Caco-2 (cell line): Measurements from ENCODE around the gene COMMD9. TPM values are rescaled to one million over a fixed set of nuclear protein-coding genes. Genes with fewer than 3 reads are reported as not detected.

ENCODE experiments used
- BruUV-seq: library from RNA; stranded (reverse); fragments of 400-500 nt; replicated peaks from 2 replicates; lab custom pipeline; 2021; lab: Mats Ljungman, UMichigan
- CTCF ChIA-PET: fragments of 300-600 bp; sonication (Branson Sonifier 250); formaldehyde crosslinking; loops from one replicate; lab custom pipeline; 2022; ENCODE audit warnings: antibody characterized with exemption; lab: Charles Lee
- POLR2A ChIA-PET: fragments of 300-600 bp; sonication (Branson Sonifier 250); formaldehyde crosslinking; loops from one replicate; lab custom pipeline; 2022; ENCODE audit warnings: antibody characterized with exemption; lab: Charles Lee
- DNase-seq, 2 experiments: peaks; one replicate each; pipeline versions ENCODE4 v3.0.0 to v3.0.0-alpha.2; 2020 to 2022
- H3K27me3 ChIP-seq: replicated peaks from 2 replicates; pipeline ENCODE4 v1.6.0; 2011; ENCODE audit warnings: low read length; ENCODE audit not compliant: control insufficient read depth, insufficient read depth
- H3K36me3 ChIP-seq: 2 replicates; pipeline ENCODE4 v1.5.1; 2011; ENCODE audit warnings: low read length; ENCODE audit not compliant: control insufficient read depth, insufficient read depth
- H3K4me1 ChIP-seq: fragments of 250-450 bp; sonication (Bioruptor Pico); 2 replicates; pipeline ENCODE4 v1.5.1; 2020; ENCODE audit warnings: mild to moderate bottlenecking
- H3K4me3 ChIP-seq: 2 replicates; pipeline ENCODE4 v1.5.1; 2011; ENCODE audit warnings: low read depth, mild to moderate bottlenecking, control low read depth, low read length
- H3K9me3 ChIP-seq: fragments of 250-450 bp; sonication (Bioruptor Pico); 2 replicates; pipeline ENCODE4 v1.5.1; 2020; ENCODE audit warnings: mild to moderate bottlenecking, moderate library complexity
- H3K27ac Mint-ChIP-seq: one replicate; pipeline ENCODE4 v1.8.0; 2022; ENCODE audit warnings: mixed read lengths; ENCODE audit not compliant: unreplicated experiment
- H3K27me3 Mint-ChIP-seq: one replicate; pipeline ENCODE4 v1.8.0; 2022; ENCODE audit warnings: mixed read lengths; ENCODE audit not compliant: insufficient read depth, unreplicated experiment
- H3K36me3 Mint-ChIP-seq: one replicate; pipeline ENCODE4 v1.8.0; 2022; ENCODE audit warnings: mild to moderate bottlenecking, mixed read lengths; ENCODE audit not compliant: insufficient read depth, unreplicated experiment
- H3K4me1 Mint-ChIP-seq: one replicate; pipeline ENCODE4 v1.8.0; 2022; ENCODE audit warnings: low read depth, mixed read lengths; ENCODE audit not compliant: unreplicated experiment
- H3K4me3 Mint-ChIP-seq: one replicate; pipeline ENCODE4 v1.8.0; 2022; ENCODE audit warnings: mild to moderate bottlenecking, moderate library complexity, mixed read lengths; ENCODE audit not compliant: unreplicated experiment
- H3K9me3 Mint-ChIP-seq: one replicate; pipeline ENCODE4 v1.8.0; 2022; ENCODE audit warnings: mixed read lengths; ENCODE audit not compliant: unreplicated experiment
- intact Hi-C: fragments of 100-400 bp; cut with micrococcal nuclease; formaldehyde crosslinking; loops from one replicate; pipeline ENCODE4 v1.10.0; 2022; ENCODE audit not compliant: unreplicated experiment
- total RNA-seq: library from RNA; stranded (reverse); gene quantifications from 2 replicates; pipeline ENCODE4 v1.2.3, GENCODE V29; 2022
- TF ChIP-seq, protein P1 (sequence below), 2 experiments: fragments of 200-600 bp in 1 of 2; IDR thresholded peaks; 1 replicate in 1 of 2; 2 replicates in 1 of 2; pipeline versions ENCODE4 v1.5.1 to v1.8.0; 2011 to 2022; ENCODE audit warnings: antibody characterized with exemption in 1 of 2, control low read depth in 1 of 2, inconsistent platforms in 1 of 2, low read depth in 1 of 2, low read length in 1 of 2, mild to moderate bottlenecking in 1 of 2, moderate library complexity in 1 of 2; ENCODE audit not compliant: insufficient read depth in 1 of 2, severe bottlenecking in 1 of 2, unreplicated experiment in 1 of 2

Gene COMMD9
- total RNA-seq, 1 experiment from 2014 or later, result 46.9 TPM

DNA sequence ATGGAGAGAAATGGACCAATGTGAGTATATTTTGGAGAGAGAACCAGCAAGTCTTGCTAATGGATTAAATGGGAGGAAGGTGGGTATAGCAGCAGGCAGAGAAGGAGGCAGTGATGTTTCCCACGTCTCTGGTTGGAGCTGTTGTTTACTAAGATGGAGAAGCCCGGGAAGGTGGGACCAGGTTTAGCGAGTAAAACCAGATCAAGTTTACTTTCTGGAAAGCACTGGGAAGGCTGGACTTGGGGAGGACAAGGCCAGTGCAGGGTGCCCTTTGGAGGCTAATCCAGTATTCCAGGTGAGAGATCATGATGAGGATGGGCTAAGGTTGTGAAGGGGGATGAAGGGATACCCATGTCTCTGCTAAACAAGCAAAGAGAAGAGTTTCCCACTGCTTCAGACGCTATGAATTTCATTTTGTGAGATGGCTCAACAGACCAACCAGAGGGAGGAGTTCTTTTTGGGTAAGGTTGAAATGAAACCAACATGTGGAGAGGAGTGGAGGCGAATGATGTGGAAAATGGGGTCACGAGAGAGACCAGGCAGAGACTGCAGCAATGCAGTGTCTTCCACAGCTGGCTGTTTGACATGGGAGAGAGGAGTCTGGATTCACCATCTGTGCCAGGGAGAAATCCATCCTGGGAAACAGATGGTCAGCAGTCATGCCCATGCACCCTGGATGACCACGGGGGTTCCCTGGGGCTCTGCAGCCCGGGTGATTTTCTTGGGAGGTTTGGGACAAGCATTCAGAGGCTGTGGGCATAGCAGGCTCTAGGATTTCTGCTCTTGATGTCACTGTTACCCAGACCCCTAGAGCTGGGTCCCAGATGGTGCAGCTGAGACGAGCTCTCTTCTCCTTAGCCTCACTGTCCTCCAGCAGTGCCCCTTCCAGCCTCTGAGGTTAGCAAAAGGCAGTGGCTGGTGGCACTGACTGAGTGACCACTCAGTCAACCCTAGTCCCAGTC is 24.9 kb downstream of the COMMD9 start:
- Mint-ChIP-seq H3K4me1 (peaks cover 6% of the 10 kb centered on the region), H3K4me3 (no peak overlapping the region), H3K27me3 (no peaks in the 10 kb centered on the region), H3K36me3 (no peaks in the 10 kb centered on the region), H3K9me3 (no peaks in the 10 kb centered on the region), H3K27ac (no peak overlapping the region)
- TF ChIP-seq, protein P1, sequence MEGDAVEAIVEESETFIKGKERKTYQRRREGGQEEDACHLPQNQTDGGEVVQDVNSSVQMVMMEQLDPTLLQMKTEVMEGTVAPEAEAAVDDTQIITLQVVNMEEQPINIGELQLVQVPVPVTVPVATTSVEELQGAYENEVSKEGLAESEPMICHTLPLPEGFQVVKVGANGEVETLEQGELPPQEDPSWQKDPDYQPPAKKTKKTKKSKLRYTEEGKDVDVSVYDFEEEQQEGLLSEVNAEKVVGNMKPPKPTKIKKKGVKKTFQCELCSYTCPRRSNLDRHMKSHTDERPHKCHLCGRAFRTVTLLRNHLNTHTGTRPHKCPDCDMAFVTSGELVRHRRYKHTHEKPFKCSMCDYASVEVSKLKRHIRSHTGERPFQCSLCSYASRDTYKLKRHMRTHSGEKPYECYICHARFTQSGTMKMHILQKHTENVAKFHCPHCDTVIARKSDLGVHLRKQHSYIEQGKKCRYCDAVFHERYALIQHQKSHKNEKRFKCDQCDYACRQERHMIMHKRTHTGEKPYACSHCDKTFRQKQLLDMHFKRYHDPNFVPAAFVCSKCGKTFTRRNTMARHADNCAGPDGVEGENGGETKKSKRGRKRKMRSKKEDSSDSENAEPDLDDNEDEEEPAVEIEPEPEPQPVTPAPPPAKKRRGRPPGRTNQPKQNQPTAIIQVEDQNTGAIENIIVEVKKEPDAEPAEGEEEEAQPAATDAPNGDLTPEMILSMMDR (IDR thresholded peaks at IDR 0.05; ENCODE audit: insufficient read depth in 1 of 2, low read depth in 1 of 2, low read length in 1 of 2, severe bottlenecking in 1 of 2, unreplicated experiment in 1 of 2), result no peak
- Histone ChIP-seq H3K36me3 (no peaks in the 10 kb centered on the region), H3K4me1 (no peaks in the 10 kb centered on the region), H3K4me3 (no peak overlapping the region), H3K9me3 (no peaks in the 10 kb centered on the region), H3K27me3 (no peaks in the 10 kb centered on the region)
- intact Hi-C loops, result no loop called here
- DNase-seq, result no peak
- no TSS peak for BruUV-seq
- ChIA-PET CTCF (interaction anchor here (2.0 to 5.5 kb wide), 2 partner anchors 108 to 442 kb away, joined by 6 to 69 read pairs; no protein-coding TSS in a partner anchor), POLR2A (no interaction called here)

- DNase-seq, result no peak
- Histone ChIP-seq H3K9me3 (no peaks in the 10 kb centered on the region), H3K27me3 (no peaks in the 10 kb centered on the region), H3K4me1 (peaks cover 8% of the 10 kb centered on the region; the same call in 1 of the 2 replicates), H3K4me3 (no peak overlapping the region), H3K36me3 (no peaks in the 10 kb centered on the region)
- BruUV-seq, result no TSS peak
- peaks cover 15% of the 10 kb centered on the region for H3K4me1 Mint-ChIP-seq
- intact Hi-C loops, result no loop called here
- no peaks in the 10 kb centered on the region for H3K36me3 Mint-ChIP-seq
- no peaks in the 10 kb centered on the region for H3K9me3 Mint-ChIP-seq
- H3K27me3 Mint-ChIP-seq, result no peaks in the 10 kb centered on the region
- no peak overlapping the region for H3K4me3 Mint-ChIP-seq
- TF ChIP-seq, protein P1 (IDR thresholded peaks at IDR 0.05; ENCODE audit: insufficient read depth in 1 of 2, low read depth in 1 of 2, low read length in 1 of 2, severe bottlenecking in 1 of 2, unreplicated experiment in 1 of 2), result no peak
- no peak overlapping the region for H3K27ac Mint-ChIP-seq
- ChIA-PET POLR2A (no interaction called here), CTCF (interaction anchor here (1.2 kb wide), 1 partner anchor 218 kb away, joined by 4 read pairs; no protein-coding TSS in a partner anchor)
Measured at GRCh38 chr11:36261094-36261493, 28.1 kb downstream of the COMMD9 start.

DNA sequence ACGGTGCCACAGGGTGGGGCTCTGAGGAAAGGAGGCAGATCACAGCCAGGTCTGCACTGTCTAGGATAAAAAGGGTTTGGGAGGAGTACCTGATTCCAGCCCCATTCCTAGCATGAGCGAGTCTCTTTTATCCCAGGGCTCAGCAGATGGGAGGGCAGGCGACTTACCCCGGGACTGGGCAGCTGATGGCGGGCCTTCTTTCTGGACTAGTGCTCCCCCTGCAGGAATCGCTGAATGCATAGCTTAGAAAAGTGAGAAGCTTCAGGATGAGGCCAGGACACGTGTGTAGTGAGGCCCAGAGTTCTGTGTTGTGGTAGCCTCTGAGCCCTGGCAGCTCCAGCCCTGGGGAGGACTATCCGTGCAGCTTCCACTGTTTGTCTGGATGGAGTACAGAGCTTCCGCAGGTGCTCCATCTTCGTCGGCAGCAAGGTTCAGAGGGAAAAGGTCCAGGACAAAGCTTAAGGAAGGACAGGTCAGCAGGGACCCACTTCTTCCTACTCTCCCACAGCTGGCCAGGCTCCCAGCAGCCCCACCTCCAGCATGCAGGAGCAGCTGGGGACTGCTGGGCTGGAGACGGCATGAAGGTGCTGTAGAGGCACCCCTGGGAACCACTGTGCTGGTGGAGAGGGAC is 30.4 kb downstream of the COMMD9 start:
- POLR2A ChIA-PET, result no interaction called here
- DNase-seq, result peak; percentile 73 to 76
- Histone ChIP-seq H3K4me1 (peaks cover 12% of the 10 kb centered on the region; the same call in 1 of the 2 replicates), H3K9me3 (no peaks in the 10 kb centered on the region), H3K27me3 (no peaks in the 10 kb centered on the region), H3K4me3 (no peak overlapping the region), H3K36me3 (no peaks in the 10 kb centered on the region)
- TF ChIP-seq, protein P1 (IDR thresholded peaks at IDR 0.05; ENCODE audit: insufficient read depth in 1 of 2, low read depth in 1 of 2, low read length in 1 of 2, severe bottlenecking in 1 of 2, unreplicated experiment in 1 of 2), result peak; percentile 62 to 79
- peak overlapping the region; percentile 43 for H3K27ac Mint-ChIP-seq
- H3K4me3 Mint-ChIP-seq, result no peak overlapping the region
- H3K36me3 Mint-ChIP-seq, result no peaks in the 10 kb centered on the region
- no peaks in the 10 kb centered on the region for H3K27me3 Mint-ChIP-seq
- intact Hi-C loops, result loop anchor here (1.0 to 5.0 kb wide), 5 partner anchors 67 to 644 kb away; no protein-coding TSS in a partner anchor
- no TSS peak for BruUV-seq
- peaks cover 12% of the 10 kb centered on the region for H3K4me1 Mint-ChIP-seq
- H3K9me3 Mint-ChIP-seq, result no peaks in the 10 kb centered on the region
- CTCF ChIA-PET, result interaction anchor here (0.6 to 2.3 kb wide), 15 partner anchors 9 to 641 kb away, joined by 3 to 51 read pairs (median 4); partner anchors contain the start of gene FJX1
